ENCODE measurements around the gene RNF207.

GRCh38 chr1:6175411-6175828 lies 30.5 kb upstream of the RNF207 start:
- TF ChIP-seq CTCF (IDR thresholded peaks at IDR 0.05), result no peak
- no peak for TF ChIP-seq POLR2A (IDR thresholded peaks at IDR 0.05)

Data from thyroid gland (tissue), 4 donors.